ENCODE data around the gene MAT1A. TPM values are rescaled to one million over a fixed set of nuclear protein-coding genes. Genes with fewer than 3 reads are reported as not detected.

MAT1A gene
- total RNA-seq, 1 experiment from 2014 or later: 2.1 TPM

DNA sequence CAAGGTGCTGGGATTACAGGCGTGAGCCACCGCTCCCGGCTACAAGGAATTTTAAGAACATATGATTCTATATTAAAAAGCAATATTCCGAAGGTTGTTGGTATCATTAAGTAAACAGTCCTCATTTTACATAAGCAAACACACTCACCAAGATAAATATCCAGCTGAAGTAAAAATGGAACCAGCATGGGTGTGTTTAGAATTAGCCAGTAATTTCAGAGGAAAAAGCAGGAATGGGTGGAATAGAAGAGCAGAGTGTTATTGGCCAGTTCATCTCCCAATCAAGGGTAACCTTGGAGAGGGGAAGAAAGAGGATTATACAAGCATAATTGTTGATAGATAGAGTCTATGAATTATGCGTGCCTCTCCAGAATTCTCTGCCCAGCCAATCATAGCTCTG is 31.7 kb upstream of the MAT1A start:
- no peak overlapping the region for H4K5ac ChIP-seq (ENCODE audit: insufficient read length, low read depth, low read length)
- H3K27me3 ChIP-seq (ENCODE audit: insufficient read depth, low read length): no peaks in the 10 kb centered on the region
- Mint-ChIP-seq H3K36me3 (ENCODE audit: insufficient read depth in 1 of 3, low read depth in 3 of 3) (no peaks in the 10 kb centered on the region; a peak in 1 of 7 replicates), H3K9me3 (no peaks in the 10 kb centered on the region), H3K27me3 (ENCODE audit: low read depth) (0 out of 2 replicates have a peak, but pooled peaks cover 2% of the 10 kb centered on the region), H3K27ac (no peak overlapping the region), H3K4me3 (no peak overlapping the region), H3K4me1 (peaks cover 6 to 12% of the 10 kb centered on the region in 2 experiments)
- H3K23me2 ChIP-seq (ENCODE audit: insufficient read length, low read depth, low read length, poor library complexity, severe bottlenecking): no peaks in the 10 kb centered on the region
- no peak overlapping the region for H4K91ac ChIP-seq (ENCODE audit: insufficient read length, low read depth, low read length)
- no peaks in the 10 kb centered on the region for H3K79me2 ChIP-seq (ENCODE audit: insufficient read depth, low read length)
- no peak overlapping the region for H3K18ac ChIP-seq (ENCODE audit: insufficient read length, low read depth, low read length)
- H3K9ac ChIP-seq (ENCODE audit: extremely low read depth, insufficient read length, low read length): no peak overlapping the region
- H3K79me1 ChIP-seq (ENCODE audit: insufficient read depth, low read depth, low read length, poor library complexity, severe bottlenecking): no peaks in the 10 kb centered on the region
- no peak overlapping the region for H2BK20ac ChIP-seq (ENCODE audit: low read depth, low read length, poor library complexity, severe bottlenecking)
- H4K20me1 ChIP-seq (ENCODE audit: control insufficient read depth, insufficient read depth, insufficient read length): no peaks in the 10 kb centered on the region
- TF ChIP-seq, protein P1, sequence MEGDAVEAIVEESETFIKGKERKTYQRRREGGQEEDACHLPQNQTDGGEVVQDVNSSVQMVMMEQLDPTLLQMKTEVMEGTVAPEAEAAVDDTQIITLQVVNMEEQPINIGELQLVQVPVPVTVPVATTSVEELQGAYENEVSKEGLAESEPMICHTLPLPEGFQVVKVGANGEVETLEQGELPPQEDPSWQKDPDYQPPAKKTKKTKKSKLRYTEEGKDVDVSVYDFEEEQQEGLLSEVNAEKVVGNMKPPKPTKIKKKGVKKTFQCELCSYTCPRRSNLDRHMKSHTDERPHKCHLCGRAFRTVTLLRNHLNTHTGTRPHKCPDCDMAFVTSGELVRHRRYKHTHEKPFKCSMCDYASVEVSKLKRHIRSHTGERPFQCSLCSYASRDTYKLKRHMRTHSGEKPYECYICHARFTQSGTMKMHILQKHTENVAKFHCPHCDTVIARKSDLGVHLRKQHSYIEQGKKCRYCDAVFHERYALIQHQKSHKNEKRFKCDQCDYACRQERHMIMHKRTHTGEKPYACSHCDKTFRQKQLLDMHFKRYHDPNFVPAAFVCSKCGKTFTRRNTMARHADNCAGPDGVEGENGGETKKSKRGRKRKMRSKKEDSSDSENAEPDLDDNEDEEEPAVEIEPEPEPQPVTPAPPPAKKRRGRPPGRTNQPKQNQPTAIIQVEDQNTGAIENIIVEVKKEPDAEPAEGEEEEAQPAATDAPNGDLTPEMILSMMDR (conservative IDR thresholded peaks at IDR 0.05): no peak
- no peak overlapping the region for H3K23ac ChIP-seq (ENCODE audit: insufficient read length, low read depth, low read length)
- H3T11ph ChIP-seq (ENCODE audit: low read length): no peak overlapping the region
- H3K27ac ChIP-seq (ENCODE audit: insufficient read length, low read depth, low read length): no peak overlapping the region
- H2AK5ac ChIP-seq (ENCODE audit: insufficient read length, low read length): no peak overlapping the region
- no peak overlapping the region for H4K8ac ChIP-seq (replicated peaks; ENCODE audit: insufficient read length, low read depth, low read length)
- H3K56ac ChIP-seq (ENCODE audit: insufficient read length, low read depth, low read length): no peak overlapping the region
- no peak overlapping the region for H3K14ac ChIP-seq (ENCODE audit: insufficient read depth, low read length)
- no peak overlapping the region for H2AFZ ChIP-seq (ENCODE audit: low read length)
- H2BK12ac ChIP-seq (ENCODE audit: insufficient read length, low read depth, low read length): no peak overlapping the region
- no peak overlapping the region for H3K4me2 ChIP-seq (ENCODE audit: insufficient read depth, insufficient read length, low read length)
- no peaks in the 10 kb centered on the region; the same call in 1 of the 2 replicates for H3K4me1 ChIP-seq (ENCODE audit: insufficient read depth, low read length)
- WGBS (ENCODE audit: extremely low coverage, insufficient read length, low lambda C conversion rate): no CpG with 5 or more reads among the region's 5 CpGs
- no peak overlapping the region for H2BK120ac ChIP-seq (ENCODE audit: low read depth, low read length, poor library complexity, severe bottlenecking)
- H3K9me3 ChIP-seq (ENCODE audit: control insufficient read depth, low read depth, low read length): no peaks in the 10 kb centered on the region
- no peak for DNase-seq
- no peak overlapping the region for H3K4ac ChIP-seq (ENCODE audit: low read depth, low read length)
- no peak overlapping the region for H2BK15ac ChIP-seq (ENCODE audit: low read depth, low read length)
- H2BK5ac ChIP-seq (ENCODE audit: insufficient read length, low read length): no peak overlapping the region

All from H9 (cell line).